GM12875 (cell line): ENCODE measurements around the gene PSAP.

ENCODE experiments used
- H3K4me3 ChIP-seq: one replicate; pipeline ENCODE4 v1.5.1; 2011; ENCODE audit warnings: low read depth, low read length, control low read depth
- TF ChIP-seq, protein P1 (sequence below): IDR thresholded peaks from 2 replicates; pipeline ENCODE4 v1.5.1; 2011; ENCODE audit warnings: low read depth, mild to moderate bottlenecking, control low read depth, inconsistent platforms, low read length, moderate library complexity, borderline replicate concordance; ENCODE audit not compliant: insufficient read depth

Gene PSAP

DNA sequence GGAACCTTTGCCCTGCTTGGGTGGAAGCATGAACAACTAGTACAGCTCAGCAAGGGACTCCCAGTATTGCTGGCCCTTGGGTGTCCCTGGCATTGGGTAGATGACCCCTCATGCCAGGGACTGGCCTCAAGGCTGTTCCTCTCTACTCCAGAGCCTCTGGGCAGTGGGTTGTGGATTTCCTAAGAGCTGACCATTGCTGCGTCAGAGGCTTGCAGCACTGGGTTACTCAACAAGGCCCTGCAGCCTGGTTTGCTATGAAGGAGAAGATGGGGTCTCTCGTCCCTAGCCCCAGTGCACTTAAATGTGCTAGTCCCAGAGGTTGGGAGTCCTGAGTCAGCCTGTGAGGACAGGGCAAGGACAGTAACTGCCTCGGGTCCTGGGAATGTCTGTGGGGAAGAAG is 80.3 kb downstream of the PSAP start:
- TF ChIP-seq, protein P1, sequence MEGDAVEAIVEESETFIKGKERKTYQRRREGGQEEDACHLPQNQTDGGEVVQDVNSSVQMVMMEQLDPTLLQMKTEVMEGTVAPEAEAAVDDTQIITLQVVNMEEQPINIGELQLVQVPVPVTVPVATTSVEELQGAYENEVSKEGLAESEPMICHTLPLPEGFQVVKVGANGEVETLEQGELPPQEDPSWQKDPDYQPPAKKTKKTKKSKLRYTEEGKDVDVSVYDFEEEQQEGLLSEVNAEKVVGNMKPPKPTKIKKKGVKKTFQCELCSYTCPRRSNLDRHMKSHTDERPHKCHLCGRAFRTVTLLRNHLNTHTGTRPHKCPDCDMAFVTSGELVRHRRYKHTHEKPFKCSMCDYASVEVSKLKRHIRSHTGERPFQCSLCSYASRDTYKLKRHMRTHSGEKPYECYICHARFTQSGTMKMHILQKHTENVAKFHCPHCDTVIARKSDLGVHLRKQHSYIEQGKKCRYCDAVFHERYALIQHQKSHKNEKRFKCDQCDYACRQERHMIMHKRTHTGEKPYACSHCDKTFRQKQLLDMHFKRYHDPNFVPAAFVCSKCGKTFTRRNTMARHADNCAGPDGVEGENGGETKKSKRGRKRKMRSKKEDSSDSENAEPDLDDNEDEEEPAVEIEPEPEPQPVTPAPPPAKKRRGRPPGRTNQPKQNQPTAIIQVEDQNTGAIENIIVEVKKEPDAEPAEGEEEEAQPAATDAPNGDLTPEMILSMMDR, result no peak
- H3K4me3 ChIP-seq, result no peak overlapping the region

DNA sequence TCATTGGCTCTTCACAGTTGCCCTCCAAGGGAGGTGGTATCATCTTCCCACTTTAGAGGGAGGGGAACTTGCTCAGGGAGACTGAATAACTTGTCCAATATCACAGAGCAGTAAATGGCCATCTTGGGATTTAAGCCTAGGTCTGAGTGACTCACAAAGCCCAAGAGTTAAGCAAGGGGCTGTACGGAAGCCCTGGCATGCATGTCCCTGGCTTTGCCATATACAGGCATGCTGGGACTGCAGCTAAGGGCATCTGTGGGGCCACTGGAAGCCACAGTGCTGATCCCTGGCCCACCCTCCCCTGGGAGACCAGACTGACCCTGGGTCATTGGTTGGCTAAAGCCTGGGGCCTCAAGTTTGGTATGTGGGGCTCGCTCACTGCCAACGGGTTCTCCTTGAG is 80.8 kb downstream of the PSAP start:
- TF ChIP-seq, protein P1, result no peak
- no peak overlapping the region for H3K4me3 ChIP-seq

DNA sequence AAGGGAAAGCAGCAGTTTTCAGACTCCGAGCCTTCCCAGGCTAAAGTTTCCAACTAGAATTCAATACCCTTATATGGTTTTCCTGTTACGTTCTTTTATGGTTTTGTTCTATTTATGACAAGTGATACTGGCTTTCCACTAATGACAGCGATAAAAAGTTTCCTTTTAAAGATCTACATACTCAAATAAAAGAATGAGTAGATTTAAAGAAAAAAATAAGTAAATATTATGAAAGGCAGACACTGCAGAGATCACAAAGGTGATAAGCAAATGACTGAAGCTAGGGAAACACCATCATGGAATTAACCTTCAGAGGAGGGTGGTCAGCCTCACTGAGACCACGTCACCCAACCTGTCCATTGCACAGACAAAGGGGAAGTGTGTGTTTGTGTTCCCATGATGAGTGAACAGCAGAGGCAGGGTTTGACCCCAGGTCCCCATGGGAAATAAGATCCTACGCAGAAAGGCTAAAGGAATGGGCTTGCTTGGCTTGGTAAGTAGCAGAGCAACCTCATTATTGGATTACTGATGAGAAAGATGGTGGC is 81.7 kb downstream of the PSAP start:
- H3K4me3 ChIP-seq, result no peak overlapping the region
- TF ChIP-seq, protein P1, result no peak

DNA sequence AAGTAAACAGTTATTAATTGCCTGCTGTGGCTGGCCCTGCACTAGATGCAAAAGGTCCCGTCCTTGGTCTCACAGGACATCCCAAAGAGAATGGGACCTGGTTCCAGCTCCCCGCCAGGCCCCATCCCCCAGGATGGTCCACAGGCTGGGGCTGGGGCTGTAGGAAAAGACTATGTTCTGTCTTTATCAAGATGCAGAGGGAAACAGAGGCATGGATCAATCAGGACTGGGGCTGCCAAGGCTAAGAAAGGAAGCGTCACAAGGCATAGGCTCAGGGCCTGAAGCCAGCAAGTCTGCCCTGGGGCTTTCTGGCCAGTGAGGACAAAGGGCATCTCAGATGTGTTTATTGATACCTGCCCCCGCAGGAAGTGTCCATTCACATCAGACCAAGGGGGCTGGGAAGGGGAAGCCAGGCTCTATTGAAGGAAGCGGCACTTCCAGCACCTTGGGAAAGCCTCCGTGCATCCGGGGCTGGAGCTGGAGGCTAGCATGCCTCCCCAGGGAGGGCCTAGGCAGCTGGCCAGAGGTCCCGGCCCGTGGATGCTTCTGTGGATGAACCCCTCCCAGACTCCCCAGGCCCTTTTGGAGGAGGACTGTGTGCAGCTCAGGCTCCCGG is 83.5 kb downstream of the PSAP start:
- no peak overlapping the region for H3K4me3 ChIP-seq
- TF ChIP-seq, protein P1, result no peak

DNA sequence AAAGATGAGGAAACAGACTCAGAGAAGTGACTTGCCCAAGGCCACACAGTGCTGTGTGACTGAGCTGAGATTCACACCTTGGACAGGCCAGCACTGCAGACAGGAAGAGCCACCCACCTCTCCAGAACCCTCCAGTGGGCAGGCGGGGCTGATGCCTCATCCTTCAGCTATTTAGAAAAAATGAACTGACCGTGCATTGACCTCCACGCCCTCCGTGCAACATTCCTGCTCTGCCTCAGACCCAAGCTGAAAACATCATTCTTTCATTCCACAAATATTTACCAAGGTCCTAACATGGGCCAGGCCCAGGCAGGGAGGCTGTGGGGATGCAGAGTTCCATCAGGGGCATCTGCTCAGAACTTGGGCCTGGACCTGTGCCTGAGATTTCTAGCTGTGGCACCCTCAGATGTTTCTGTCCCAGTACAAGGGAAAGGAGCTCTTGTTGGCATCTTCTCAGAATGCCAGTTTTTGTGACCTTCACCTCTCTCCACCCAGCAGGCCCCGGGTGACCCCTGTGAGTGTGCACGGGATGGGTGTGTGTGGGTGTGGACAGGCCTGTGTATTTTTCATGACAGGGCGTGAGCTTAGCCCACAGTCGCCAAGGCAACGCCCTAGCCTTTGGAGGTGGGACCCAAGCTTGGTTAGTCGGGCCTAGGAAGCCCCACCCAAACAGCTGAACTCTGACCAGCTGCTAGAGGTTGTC is 84.2 kb downstream of the PSAP start:
- TF ChIP-seq, protein P1, result no peak
- no peak overlapping the region for H3K4me3 ChIP-seq
